ENCODE measurements around the gene SEC61G.
A peak's percentile ranks its signal among the peaks of the same experiment; 100 is the strongest.

The SEC61G gene

DNA sequence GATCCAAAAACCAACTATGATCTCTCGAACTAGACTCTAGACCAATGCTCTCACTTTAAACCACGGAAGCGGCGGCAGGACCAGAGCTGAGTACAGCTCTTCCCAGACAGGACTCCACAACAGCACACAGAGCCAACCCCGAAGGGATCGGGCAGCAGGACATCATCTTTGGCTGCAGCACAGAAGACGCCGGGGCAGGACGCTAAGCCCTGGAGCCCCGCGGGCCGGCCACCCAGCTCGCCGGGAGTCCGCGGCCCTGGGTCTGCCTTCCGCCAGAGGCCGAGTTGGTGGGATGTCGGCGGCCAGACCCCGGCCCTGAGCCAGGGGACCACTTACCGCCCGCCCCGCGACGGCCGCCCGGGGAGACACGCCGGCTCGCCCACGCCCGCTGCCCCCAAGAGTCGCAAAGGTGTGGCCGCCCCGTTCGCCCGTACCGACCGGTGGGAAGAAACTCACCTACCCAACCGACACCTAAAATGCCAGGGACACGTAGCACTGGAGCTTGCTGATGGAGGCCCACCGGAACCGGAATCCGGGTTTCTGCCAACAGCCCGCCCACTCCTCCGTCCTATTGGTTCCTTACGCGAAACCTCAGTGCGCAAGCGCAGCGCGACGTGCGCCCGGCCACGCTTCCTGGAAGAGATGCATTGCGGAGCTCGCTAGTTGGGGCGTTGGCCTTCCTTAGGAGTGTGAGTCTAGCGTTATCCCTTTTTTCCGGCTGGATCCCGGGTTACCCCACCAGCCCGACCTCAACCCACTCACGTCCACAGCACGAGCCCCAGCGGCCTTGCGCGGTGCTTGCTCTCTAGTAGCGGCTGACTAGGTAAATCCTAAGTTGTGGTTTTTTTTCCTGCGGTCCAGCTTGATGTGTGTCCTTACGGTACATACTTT is at the start of gene SEC61G:
SEC61G (minus strand) TSS at position 510 of the 891 bp plus-strand sequence. CDS start 1,623 bp downstream, outside the sequence.
- peak; percentile 96 for DNase-seq (ENCODE audit: low spot score)

GRCh38 chr7:54802841-54803240 is 43.8 kb upstream of the SEC61G start:
- DNase-seq (ENCODE audit: low spot score), result no peak

DNA sequence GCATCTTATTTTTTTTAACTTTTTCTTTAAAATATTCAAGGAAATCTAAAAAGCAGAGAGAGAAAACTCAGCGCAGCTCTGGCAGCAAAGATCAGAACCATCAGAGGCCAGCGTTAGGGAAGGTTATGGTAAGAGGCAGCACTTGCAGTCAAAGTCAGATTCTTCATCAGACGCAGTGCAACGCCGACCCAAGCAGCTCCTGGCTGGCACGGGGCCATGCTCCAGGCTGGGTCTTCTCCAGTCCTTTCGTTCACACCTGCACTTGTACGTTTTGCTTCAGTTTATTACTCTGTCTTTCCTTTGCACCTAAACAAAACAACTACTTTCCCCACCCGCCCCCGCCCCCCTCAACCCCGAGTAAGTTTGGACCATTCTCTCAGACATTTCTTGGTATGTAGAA is 43.1 kb upstream of the SEC61G start:
- DNase-seq (ENCODE audit: low spot score), result no peak

- no peak for DNase-seq (ENCODE audit: low spot score)
These were observed 40.8 kb upstream of the SEC61G start for GRCh38 chr7:54799792-54800191.

GRCh38 chr7:54798530-54798929 is 39.5 kb upstream of the SEC61G start:
- DNase-seq (ENCODE audit: low spot score), result no peak

- DNase-seq (ENCODE audit: low spot score), result no peak
These were observed 37.8 kb upstream of the SEC61G start for GRCh38 chr7:54796853-54797252.

- DNase-seq (ENCODE audit: low spot score), result no peak
These were observed 37.1 kb upstream of the SEC61G start for GRCh38 chr7:54796150-54796549.

DNA sequence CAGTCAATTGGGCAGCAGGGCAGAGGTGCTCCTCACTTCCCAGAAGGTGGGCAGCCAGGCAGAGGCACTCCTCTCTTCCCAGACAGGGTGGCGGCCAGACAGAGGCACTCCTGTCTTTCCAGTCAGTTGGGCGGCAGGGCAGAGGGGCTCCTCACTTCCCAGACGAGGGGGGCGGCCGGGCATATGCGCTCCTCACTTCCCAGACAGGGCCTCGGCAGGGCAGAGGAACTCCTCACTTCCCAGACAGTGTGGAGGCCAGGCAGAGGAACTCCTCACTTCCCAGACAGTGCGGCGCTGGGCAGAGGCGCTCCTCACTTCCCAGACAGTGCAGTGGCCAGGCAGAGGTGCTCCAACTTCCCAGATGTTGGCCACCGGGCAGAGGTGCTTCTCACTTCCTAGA is 33.4 kb upstream of the SEC61G start:
- no peak for DNase-seq (ENCODE audit: low spot score)

DNA sequence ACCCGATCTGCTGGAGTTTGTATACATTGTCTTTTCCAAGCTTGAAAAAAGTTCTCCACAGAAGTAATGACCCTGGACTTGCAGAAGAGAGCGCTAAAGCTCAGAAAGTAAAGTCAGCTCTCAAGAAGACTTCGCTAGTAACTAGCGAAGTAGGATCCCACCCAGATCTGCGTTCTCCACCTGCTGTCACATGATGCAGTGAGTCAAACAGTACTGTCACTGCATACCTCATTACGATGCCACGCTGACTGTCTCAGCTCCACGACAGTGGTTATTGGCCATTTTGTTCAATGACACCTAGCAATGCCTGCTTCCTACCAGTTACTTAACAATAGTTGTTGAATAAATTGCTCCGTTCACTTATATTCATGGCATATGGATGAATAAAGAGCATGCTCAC is 29.7 kb upstream of the SEC61G start:
- peak; percentile 81 for DNase-seq (ENCODE audit: low spot score)

DNA sequence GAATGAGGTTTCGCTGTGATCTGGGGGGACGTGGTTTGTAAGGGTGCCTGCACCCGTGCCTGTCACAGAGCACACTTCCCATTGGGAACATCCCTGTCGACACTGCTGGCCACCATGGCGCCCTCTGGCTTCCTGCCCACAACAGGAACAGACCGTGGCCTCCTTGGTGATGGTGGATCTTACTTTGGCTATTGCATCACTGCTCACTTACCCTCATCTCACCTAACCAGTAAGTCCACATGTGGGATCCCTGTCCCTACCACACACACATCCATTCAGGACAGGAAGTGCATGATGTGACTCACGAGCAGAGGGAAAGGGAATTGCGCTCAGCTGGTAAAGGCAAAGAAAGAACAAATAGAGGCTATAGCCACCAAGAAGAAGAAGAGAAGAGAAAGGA is 26.2 kb upstream of the SEC61G start:
- no peak for DNase-seq (ENCODE audit: low spot score)

DNA sequence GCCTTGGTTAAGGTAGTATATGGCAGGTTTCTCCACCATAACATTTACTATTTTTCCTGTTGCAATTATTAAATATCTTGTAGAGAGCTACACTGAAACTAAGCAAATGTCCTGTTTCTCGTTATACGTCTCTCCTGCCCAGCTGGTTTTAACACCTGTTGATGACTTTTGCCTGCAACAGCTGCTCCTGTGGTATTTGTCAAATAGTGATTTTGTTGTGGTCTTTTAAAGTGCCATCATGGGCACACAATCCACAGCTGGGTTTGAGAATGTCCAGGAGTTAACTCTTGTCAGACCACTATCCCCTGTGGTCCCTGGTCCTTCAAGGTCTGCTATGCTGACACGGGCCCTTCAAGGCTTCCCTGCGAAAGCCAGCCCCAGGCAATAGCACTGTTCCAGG is 24.9 kb upstream of the SEC61G start:
- DNase-seq (ENCODE audit: low spot score), result no peak

GRCh38 chr7:54782829-54783228 is 23.8 kb upstream of the SEC61G start:
- DNase-seq (ENCODE audit: low spot score), result no peak

DNA sequence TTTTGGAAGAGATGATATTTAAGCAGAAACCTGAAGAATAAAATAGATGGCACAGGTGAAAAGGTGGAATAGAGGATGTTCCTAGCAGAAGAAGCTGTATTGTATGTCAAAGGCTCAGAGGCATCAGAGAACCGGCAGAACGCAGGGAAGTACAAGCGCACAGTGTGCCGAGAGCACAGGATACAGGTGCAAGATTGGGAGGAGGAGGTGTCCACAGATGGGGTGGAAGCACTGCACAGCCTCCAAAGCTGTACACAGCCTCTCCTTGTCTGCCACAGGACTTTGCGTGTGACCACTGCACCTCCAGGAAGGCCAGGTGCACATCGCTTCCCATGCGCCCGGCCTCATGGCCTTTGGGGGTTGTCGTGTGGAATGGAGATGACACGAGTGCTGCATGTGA is 23.3 kb upstream of the SEC61G start:
- no peak for DNase-seq (ENCODE audit: low spot score)

- DNase-seq (ENCODE audit: low spot score), result no peak
These were observed 22.3 kb upstream of the SEC61G start for GRCh38 chr7:54781134-54781920.

DNA sequence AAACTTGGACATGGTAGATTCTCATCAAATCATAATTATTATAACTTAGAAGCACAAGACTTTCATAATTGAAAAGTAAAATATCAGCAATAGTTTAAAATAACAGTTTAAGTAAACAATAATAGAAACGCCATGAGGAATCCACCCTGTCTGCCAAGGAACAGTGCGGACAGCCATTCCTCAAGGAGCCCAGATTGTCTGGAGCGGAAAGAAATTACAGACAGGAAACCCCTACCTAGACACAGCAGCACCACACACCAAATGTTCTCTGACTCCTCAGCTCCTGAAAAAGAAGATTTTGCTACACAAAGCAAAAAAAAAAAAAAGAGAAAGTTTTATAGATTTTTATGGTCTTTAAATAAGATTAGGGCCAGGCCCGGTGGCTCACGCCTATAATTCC is 21.5 kb upstream of the SEC61G start:
- no peak for DNase-seq (ENCODE audit: low spot score)

DNA sequence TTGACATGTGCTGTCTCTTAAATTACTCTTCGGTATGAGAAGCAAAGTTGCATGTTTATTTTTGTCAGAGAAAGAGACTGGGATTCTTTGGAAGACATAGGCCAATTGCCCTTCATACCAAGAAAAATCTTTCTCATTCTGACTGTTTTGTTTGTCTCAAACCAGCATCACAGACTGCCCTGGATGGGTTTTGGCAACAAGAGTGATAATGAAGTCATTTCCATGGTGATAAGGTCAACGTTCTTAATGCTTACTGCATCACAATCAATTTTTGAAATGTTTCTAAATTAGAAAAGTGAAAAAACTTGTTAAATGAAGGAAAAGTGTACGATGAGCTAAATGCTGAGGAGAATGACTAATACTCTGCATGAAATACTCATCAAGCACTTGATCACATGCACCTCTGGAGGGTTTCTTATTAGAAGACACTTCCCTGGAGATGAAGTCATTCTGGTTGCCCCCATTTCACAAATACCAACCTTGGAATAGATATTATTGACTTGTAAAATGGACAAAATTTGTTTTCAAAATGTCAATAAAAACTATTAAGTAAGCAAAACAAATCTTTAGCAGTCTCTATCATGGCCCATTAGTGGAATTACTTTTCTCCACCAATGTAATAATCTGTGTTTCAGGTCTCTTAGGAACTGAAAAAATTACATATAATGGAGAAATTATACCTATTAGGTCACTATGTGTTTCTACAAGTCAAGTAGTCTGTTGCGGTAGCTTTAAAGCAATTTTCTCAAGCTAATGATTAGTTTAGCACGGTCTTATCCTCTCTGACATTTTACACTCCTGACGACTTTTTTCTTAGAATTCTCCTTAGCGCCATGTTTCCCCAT is 19.9 kb upstream of the SEC61G start:
- no peak for DNase-seq (ENCODE audit: low spot score)

DNA sequence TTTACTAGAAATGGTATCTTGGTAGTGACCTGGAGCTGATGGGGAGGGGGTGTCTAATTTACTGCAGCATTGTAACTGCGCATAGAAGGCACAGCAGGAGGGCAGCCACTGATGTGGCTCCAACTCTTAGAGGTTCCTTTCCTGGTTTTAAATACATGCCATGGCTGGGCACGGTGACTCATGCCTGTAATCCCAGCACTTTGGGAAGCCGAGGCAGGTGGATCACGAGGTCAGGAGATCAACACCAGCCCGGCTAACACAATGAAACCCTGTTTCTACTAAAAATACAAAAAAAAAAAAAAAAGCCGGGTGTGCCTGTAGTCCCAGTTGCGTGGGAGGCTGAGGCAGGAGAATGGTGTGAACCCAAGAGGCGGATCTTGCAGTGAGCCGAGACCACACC is 19.2 kb upstream of the SEC61G start:
- DNase-seq (ENCODE audit: low spot score), result no peak

GRCh38 chr7:54774785-54775740 is 16.1 kb upstream of the SEC61G start:
- DNase-seq (ENCODE audit: low spot score), result no peak

DNA sequence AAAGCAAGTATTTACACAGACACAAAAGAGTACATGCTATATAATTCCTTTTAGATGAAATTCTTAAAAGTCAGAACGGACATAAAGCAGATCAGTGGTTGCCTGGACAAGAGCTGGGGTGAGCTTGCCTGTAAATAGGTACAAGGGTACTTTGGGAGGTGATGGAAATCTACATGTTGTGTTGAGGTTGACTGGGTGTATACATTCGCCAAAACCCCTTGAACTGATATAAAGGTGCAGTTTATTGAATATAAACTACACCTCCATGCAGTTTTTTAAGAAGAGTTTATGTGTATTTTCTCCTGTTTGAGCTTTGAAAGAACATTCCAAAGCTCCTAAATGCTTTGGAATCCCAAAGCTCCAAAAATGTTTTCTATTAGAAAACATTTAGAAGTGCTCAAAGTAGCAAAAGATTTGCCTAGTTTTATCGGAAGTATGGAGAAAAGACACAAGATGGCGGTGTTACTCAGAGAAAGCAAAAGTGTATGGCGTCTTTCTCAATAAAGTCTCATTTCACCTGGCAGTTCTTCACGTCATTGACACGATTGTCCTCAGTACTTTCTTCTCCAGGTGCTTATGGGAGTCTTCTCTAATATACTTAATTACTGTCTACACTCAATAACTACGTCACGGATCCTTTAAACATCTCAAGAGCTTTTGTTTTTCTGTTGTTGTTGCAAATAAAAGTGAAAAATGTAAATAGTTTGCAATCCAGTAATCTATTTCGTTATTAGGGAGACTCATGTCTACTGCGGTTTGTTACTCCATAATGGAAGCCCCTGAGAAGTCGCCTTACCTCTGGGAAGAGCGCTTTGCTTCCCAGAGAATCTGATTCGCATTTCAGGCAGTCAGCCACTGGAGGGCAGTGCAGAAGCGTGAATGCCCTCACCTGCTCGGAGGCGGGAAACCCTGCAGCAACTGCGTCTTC is 14.7 kb upstream of the SEC61G start:
- DNase-seq (ENCODE audit: low spot score), result peak; percentile 85

DNA sequence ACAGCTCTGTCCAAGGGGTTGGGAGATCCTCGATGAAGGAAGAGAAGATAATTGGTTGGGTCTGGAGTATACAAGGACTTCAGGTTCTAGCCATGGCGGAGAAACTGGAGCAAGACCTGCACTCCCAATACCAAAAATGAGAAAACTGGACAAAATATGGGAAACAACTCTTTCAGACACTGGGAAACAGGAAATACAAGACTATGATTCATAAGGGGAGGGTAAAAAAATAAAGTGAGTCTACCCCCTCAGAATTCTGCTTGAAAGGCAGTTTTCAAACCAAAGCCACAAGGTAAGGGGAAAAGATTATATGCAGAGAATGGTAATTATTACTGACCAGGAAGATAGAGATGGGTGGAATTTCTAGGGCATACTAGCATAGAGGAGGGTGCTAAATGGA is 10.2 kb upstream of the SEC61G start:
- DNase-seq (ENCODE audit: low spot score), result no peak

All from pons (tissue), 1 donor.